Vein endothelial cell (primary cell): ENCODE measurements around the gene NECAB2. TPM values are rescaled to one million over a fixed set of nuclear protein-coding genes. Genes with fewer than 3 reads are reported as not detected.

ENCODE experiments used
- small RNA-seq: library from RNA; depleted of rRNA; stranded (forward); fragments of <200 nt; gene quantifications from one replicate; pipeline ENCODE3, GENCODE V24; 2012
- total RNA-seq: library from RNA; depleted of rRNA; stranded (reverse); fragments of >200 nt; gene quantifications from 2 replicates; pipeline ENCODE4 v1.2.3, GENCODE V29; 2012

Gene NECAB2
- total RNA-seq: 0.57 TPM in 1 of 2 replicates, not detected in the other

DNA sequence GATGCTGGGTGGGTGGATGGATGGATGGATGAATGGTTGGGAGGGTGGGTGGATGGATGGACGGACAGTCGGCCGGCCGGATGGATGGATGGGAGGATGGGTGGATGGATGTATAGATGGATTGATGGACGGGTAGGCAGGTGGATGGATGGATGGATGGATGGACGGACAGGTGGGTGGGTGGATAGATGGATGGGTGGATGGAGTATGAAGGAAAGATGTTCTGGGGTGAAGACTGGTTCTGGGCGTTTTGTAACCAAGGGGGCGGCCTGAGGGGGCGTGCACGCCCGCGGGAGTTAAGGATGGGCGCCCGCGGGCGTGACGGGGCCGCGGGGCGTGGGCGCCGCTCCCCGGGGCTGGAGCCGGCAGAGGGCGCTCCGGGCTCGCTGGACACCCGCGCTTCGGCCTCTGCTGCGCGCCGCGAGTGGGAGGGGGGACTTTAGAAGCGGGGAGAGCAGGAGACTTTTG, at the start of gene NECAB2:
Gene NECAB2, plus strand, starts transcription at position 407 of the 468 bp plus-strand sequence. CDS start 405 bp downstream, outside the sequence.

DNA sequence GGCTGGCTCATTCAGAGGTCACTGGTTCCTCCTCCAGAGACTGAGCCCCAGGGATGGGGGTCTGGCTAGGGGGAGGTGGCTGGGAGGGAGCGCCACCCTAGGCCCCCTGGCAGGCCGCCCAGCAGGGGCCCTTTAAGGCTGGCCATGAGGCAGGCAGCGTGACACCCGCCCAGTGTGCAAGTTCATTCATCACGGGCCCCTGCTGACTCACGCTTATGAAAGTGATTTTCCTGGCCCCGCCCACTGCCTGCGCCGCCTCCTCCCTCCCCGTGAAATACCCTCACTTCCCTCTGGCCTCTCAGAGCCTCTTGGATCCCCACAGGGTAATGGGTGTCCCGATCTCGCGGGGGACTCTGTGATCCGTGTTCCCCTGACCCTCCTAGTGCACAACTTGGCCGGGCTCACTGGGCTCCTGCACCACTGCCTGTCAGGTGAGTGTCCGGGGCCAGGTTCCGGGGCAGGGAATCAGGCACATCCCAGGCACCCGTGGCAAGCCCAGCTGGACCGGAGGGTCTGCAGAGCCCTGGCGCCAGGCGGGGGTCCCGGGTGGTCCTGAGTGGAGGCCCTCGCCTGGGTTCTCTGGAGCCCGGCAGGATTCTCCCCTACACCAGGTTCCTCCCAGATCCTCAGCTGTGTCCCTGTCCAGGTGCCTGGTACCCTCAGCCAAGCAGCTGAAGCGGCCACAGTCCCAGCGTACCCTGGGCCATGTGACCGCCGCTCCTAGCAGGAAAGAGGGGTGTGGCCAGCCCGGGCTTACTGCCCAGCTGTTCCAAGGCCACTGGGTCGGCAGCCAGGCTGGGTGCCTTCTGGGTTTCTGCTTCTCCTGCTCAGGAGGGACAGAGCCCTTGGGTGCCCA, 14.9 kb upstream of the NECAB2 start, which contains the start of gene OSGIN1:
Gene OSGIN1, plus strand, starts transcription at position 301 of the 856 bp plus-strand sequence. CDS start 4,432 bp downstream, outside the sequence.

GRCh38 chr16:84042308-84042878, 74.3 kb downstream of the NECAB2 start, which contains the start of gene SLC38A8:
Gene SLC38A8, minus strand, starts transcription at chr16:84042795. Its CDS starts 638 bp downstream, at chr16:84042157.

Small RNA genes lying within 50 kb of the gene (small RNA-seq; reads per million reads assigned to genes)
- 0.08 reads per million for gene RNA5SP432

Other genes with a start within 250 kb of the NECAB2 start
- 14.1 and 28.1 TPM in 2 replicates for gene HSBP1, start 160.3 kb upstream of the NECAB2 start, total RNA-seq
- 2.2 and 2.9 TPM in 2 replicates for gene MLYCD, start 69.1 kb upstream of the NECAB2 start, total RNA-seq
- 4.1 and 5.2 TPM in 2 replicates for gene OSGIN1, start 15.0 kb upstream of the NECAB2 start, total RNA-seq
- gene SLC38A8, start 74.6 kb downstream of the NECAB2 start, total RNA-seq: not detected in 2 replicates
- 102 TPM in 2 replicates for gene MBTPS1, start 148.7 kb downstream of the NECAB2 start, total RNA-seq
- 28.4 and 28.9 TPM in 2 replicates for gene HSDL1, start 176.9 kb downstream of the NECAB2 start, total RNA-seq
- 0.10 TPM in 1 of 2 replicates, not detected in the other for gene DNAAF1, start 177.1 kb downstream of the NECAB2 start, total RNA-seq
- gene TAF1C, start 218.8 kb downstream of the NECAB2 start, total RNA-seq: 29.4 and 51.8 TPM in 2 replicates
- 0.10 TPM in 1 of 2 replicates, not detected in the other for gene ADAD2, start 222.9 kb downstream of the NECAB2 start, total RNA-seq